B cell (primary cell): ENCODE measurements around the gene NUP58. TPM values are rescaled to one million over a fixed set of nuclear protein-coding genes. Genes with fewer than 3 reads are reported as not detected.

ENCODE experiments used
- ATAC-seq: fragments of 200-7000 bp; cut with Tn5 transposase; one replicate; pipeline ENCODE4 v1.10.0; 2021; ENCODE audit warnings: low read depth, mild to moderate bottlenecking, moderate number of reproducible peaks, moderate library complexity
- CTCF ChIA-PET: fragments of 350-600 bp; sonication (Branson Sonifier 250); formaldehyde crosslinking; loops from one replicate; lab custom pipeline; 2021; ENCODE audit warnings: antibody characterized with exemption, inconsistent platforms; lab: Charles Lee
- POLR2A ChIA-PET: fragments of 350-600 bp; sonication (Branson Sonifier 250); formaldehyde crosslinking; loops from one replicate; lab custom pipeline; 2021; ENCODE audit warnings: antibody characterized with exemption; lab: Charles Lee
- DNase-seq: peaks from one replicate; pipeline ENCODE4 v3.0.0; 2013
- H2AFZ ChIP-seq: 2 replicates; pipeline ENCODE4 v1.6.1; 2012; ENCODE audit warnings: mild to moderate bottlenecking, low read depth, low read length; ENCODE audit not compliant: insufficient read depth, poor library complexity, severe bottlenecking
- H3K27ac ChIP-seq, 2 donors: 1 replicate in 1 of 2; 2 replicates in 1 of 2; pipeline ENCODE4 v1.5.1; 2012 to 2013; ENCODE audit warnings: low read length in 2 of 2, mild to moderate bottlenecking in 2 of 2, moderate library complexity in 1 of 2
- H3K27me3 ChIP-seq, 4 experiments: fragments of 200-600 bp in 1 of 4; sonication (generic) in 1 of 4; replicated peaks in 1 of 4; 1 replicate in 2 of 4; 2 replicates in 2 of 4; pipeline versions ENCODE4 v1.6.1 to v1.7.0; 2013 to 2016; ENCODE audit warnings: low read length in 3 of 4, mild to moderate bottlenecking in 2 of 4, mixed read lengths in 1 of 4, moderate library complexity in 1 of 4; ENCODE audit not compliant: insufficient read depth in 4 of 4, control insufficient read depth in 3 of 4; ENCODE audit errors: control extremely low read depth in 1 of 4
- H3K36me3 ChIP-seq, 2 experiments: replicated peaks in 1 of 2; 1 replicate in 1 of 2; 2 replicates in 1 of 2; pipeline versions ENCODE4 v1.6.1 to v1.7.1; 2013; ENCODE audit warnings: low read length in 1 of 2; ENCODE audit not compliant: insufficient read depth in 2 of 2, control insufficient read depth in 1 of 2; ENCODE audit errors: control extremely low read depth in 1 of 2, extremely low read depth in 1 of 2
- H3K4me1 ChIP-seq, 2 donors: fragments of 200-600 bp in 1 of 2; sonication (generic) in 1 of 2; 1 replicate in 1 of 2; 2 replicates in 1 of 2; pipeline versions ENCODE4 v1.5.1 to v1.6.1; 2013 to 2017; ENCODE audit warnings: low read length in 2 of 2; ENCODE audit not compliant: control insufficient read depth in 2 of 2, insufficient read depth in 2 of 2
- H3K4me2 ChIP-seq: replicated peaks from 2 replicates; pipeline ENCODE3; 2012; ENCODE audit warnings: mild to moderate bottlenecking, low read depth, low read length; ENCODE audit not compliant: poor library complexity, severe bottlenecking
- H3K4me3 ChIP-seq, 5 experiments: fragments of 200-600 bp in 1 of 5; sonication (generic) in 1 of 5; 1 replicate in 3 of 5; 2 replicates in 2 of 5; pipeline versions ENCODE4 v1.5.1 to v1.7.0; 2011 to 2016; ENCODE audit warnings: low read length in 4 of 5, mild to moderate bottlenecking in 4 of 5, low read depth in 2 of 5, control low read depth in 1 of 5, moderate library complexity in 1 of 5; ENCODE audit not compliant: insufficient read depth in 1 of 5; ENCODE audit errors: control extremely low read depth in 1 of 5, extremely low read depth in 1 of 5
- H3K79me2 ChIP-seq: fragments of 200-600 bp; sonication (generic); one replicate; pipeline ENCODE4 v1.6.0; 2016; ENCODE audit warnings: low read length; ENCODE audit not compliant: control insufficient read depth, insufficient read depth
- H3K9ac ChIP-seq: fragments of 200-600 bp; sonication (generic); 2 replicates; pipeline ENCODE4 v1.6.1; 2017; ENCODE audit warnings: mild to moderate bottlenecking, low read length, moderate library complexity
- H3K9me3 ChIP-seq, 3 donors: one replicate each; pipeline versions ENCODE4 v1.6.1 to v1.7.1; 2013; ENCODE audit warnings: low read length in 2 of 3; ENCODE audit not compliant: control insufficient read depth in 2 of 3, insufficient read depth in 1 of 3; ENCODE audit errors: control extremely low read depth in 1 of 3
- H4K20me1 ChIP-seq: 2 replicates; pipeline ENCODE4 v1.6.0; 2012; ENCODE audit warnings: mild to moderate bottlenecking, low read length; ENCODE audit not compliant: insufficient read depth, control insufficient read depth, poor library complexity, severe bottlenecking
- H3K27ac Mint-ChIP-seq: one replicate; pipeline ENCODE4 v1.8.0; 2021; ENCODE audit warnings: mixed read lengths
- H3K27me3 Mint-ChIP-seq: one replicate; pipeline ENCODE4 v1.8.0; 2021; ENCODE audit warnings: mixed read lengths
- H3K4me1 Mint-ChIP-seq: one replicate; pipeline ENCODE4 v1.8.0; 2021; ENCODE audit warnings: mixed read lengths
- H3K4me3 Mint-ChIP-seq: one replicate; pipeline ENCODE4 v1.8.0; 2021; ENCODE audit warnings: mixed read lengths
- H3K9me3 Mint-ChIP-seq: one replicate; pipeline ENCODE4 v1.8.0; 2022; ENCODE audit warnings: mixed read lengths; ENCODE audit not compliant: insufficient read depth
- EZH2 ChIP-seq: IDR thresholded peaks from 2 replicates; pipeline ENCODE4 v1.6.1; 2012; ENCODE audit warnings: borderline replicate concordance, low read depth, mild to moderate bottlenecking, moderate library complexity, low read length; ENCODE audit not compliant: insufficient read depth, poor library complexity, severe bottlenecking
- WGBS: methylation state at CpG from one replicate; pipeline ENCODE4 v1.1.5; 2013; ENCODE audit warnings: missing lambda C conversion rate; ENCODE audit not compliant: insufficient coverage; 5-methylcytosine and 5-hydroxymethylcytosine counted together
- intact Hi-C: fragments of 100-400 bp; cut with micrococcal nuclease; formaldehyde crosslinking; loops from one replicate; pipeline ENCODE4 v1.10.0; 2022
- polyA plus RNA-seq: library from polyadenylated mRNA; depleted of rRNA; stranded (reverse); fragments of >200 nt; gene quantifications from 2 replicates; pipeline ENCODE4 v1.2.3, GENCODE V29; 2012
- total RNA-seq, 2 donors: library from RNA; stranded (reverse); fragments of 120-200 nt in 1 of 2; gene quantifications; 1 replicate in 1 of 2; 2 replicates in 1 of 2; pipeline versions ENCODE4 v1.2.3 to v1.2.4, GENCODE V29; 2013 to 2022
- TF ChIP-seq, protein P1 (sequence below): fragments of 200-600 bp; IDR thresholded peaks from one replicate; pipeline ENCODE4 v1.8.0; 2022; ENCODE audit warnings: antibody characterized with exemption, mild to moderate bottlenecking

The NUP58 gene
- total and polyA plus RNA-seq, 2 donors (not counting 1 experiment from before 2014, with no cell fraction given), result 11.8 to 41.0 TPM

DNA sequence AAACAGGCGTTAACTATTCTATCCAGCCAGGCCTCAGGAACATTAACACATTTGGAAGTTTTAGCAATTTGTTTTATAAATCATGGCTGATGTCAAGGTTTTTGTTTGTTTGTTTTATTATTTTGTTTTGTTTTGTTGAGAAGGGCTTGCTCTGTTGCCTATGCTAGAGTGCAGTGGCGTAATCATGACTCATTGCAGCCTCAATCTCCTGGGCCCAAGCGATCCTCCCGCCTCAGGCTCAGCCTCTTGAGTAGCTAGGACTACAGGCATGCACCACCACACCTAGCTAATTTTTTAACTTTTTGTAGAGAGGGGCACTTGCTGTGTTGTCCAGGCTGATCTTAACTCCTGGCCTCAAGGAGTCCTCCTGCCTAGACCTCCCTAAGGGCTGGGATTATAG lies 28.3 kb downstream of the NUP58 start:
- Mint-ChIP-seq H3K27me3 (no peaks in the 10 kb centered on the region), H3K4me1 (no peaks in the 10 kb centered on the region), H3K4me3 (no peak overlapping the region), H3K9me3 (no peaks in the 10 kb centered on the region), H3K27ac (no peak overlapping the region)
- intact Hi-C loops, result no loop called here
- 100% methylated on average over 2 of the region's 4 CpGs for WGBS
- Histone ChIP-seq H3K4me1 (no peaks in the 10 kb centered on the region), H3K27me3 (no peaks in the 10 kb centered on the region), H3K4me3 (no peak overlapping the region), H3K9ac (no peak overlapping the region), H4K20me1 (no peaks in the 10 kb centered on the region), H3K9me3 (no peaks in the 10 kb centered on the region), H3K4me2 (no peak overlapping the region), H3K36me3 (peaks cover 7 to 62% of the 10 kb centered on the region in 2 experiments), H3K27ac (no peak overlapping the region), H2AFZ (no peak overlapping the region), H3K79me2 (no peaks in the 10 kb centered on the region)
- DNase-seq (no peak), ATAC-seq (no peak)
- POLR2A ChIA-PET, result no interaction called here
- CTCF ChIA-PET, result no interaction called here
- TF ChIP-seq, protein P1, sequence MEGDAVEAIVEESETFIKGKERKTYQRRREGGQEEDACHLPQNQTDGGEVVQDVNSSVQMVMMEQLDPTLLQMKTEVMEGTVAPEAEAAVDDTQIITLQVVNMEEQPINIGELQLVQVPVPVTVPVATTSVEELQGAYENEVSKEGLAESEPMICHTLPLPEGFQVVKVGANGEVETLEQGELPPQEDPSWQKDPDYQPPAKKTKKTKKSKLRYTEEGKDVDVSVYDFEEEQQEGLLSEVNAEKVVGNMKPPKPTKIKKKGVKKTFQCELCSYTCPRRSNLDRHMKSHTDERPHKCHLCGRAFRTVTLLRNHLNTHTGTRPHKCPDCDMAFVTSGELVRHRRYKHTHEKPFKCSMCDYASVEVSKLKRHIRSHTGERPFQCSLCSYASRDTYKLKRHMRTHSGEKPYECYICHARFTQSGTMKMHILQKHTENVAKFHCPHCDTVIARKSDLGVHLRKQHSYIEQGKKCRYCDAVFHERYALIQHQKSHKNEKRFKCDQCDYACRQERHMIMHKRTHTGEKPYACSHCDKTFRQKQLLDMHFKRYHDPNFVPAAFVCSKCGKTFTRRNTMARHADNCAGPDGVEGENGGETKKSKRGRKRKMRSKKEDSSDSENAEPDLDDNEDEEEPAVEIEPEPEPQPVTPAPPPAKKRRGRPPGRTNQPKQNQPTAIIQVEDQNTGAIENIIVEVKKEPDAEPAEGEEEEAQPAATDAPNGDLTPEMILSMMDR, result no peak
- no peak for TF ChIP-seq EZH2

DNA sequence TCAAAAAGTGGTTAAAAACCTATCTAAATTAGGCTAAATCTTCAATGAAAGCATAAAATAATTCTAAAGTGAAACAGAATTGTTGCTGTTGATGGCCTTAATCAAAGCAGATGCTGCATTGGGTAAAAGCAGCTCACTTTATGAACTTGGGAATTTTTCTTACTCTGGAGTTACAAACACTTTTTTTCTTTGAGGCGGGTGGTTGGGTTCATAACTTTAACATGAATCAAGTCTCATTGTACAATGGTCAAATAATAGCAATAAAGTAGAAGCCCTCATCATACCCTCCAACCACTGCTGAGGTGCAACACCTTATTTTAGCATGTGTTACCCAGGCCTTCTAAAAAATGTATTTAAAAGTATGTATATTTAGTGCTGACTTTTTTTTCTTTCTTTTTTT lies 29.1 kb downstream of the NUP58 start:
- Mint-ChIP-seq H3K4me1 (no peaks in the 10 kb centered on the region), H3K27ac (no peak overlapping the region), H3K27me3 (no peaks in the 10 kb centered on the region), H3K4me3 (no peak overlapping the region), H3K9me3 (no peaks in the 10 kb centered on the region)
- no peak for DNase-seq
- H4K20me1 ChIP-seq, result no peaks in the 10 kb centered on the region
- no CpG with 5 or more reads among the region's 1 CpG for WGBS
- TF ChIP-seq, protein P1, result no peak
- TF ChIP-seq EZH2, result no peak
- no peaks in the 10 kb centered on the region for H3K79me2 ChIP-seq
- no peak overlapping the region for H2AFZ ChIP-seq
- no peaks in the 10 kb centered on the region for H3K9me3 ChIP-seq
- no peak overlapping the region for H3K27ac ChIP-seq
- CTCF ChIA-PET, result interaction anchor here (1.4 kb wide), 1 partner anchor 97 kb away, joined by 4 read pairs; no protein-coding TSS in a partner anchor
- H3K9ac ChIP-seq, result no peak overlapping the region
- no peaks in the 10 kb centered on the region for H3K27me3 ChIP-seq
- POLR2A ChIA-PET, result no interaction called here
- no peak overlapping the region for H3K4me3 ChIP-seq
- intact Hi-C loops, result no loop called here
- no peaks in the 10 kb centered on the region for H3K4me1 ChIP-seq
- peaks cover 2 to 55% of the 10 kb centered on the region in 2 experiments for H3K36me3 ChIP-seq
- no peak overlapping the region for H3K4me2 ChIP-seq
- ATAC-seq, result no peak
